IPS-18a (cell line): ENCODE data around the gene PIM2.

ENCODE experiments used
- H3K27ac ChIP-seq: one replicate; pipeline ENCODE4 v1.5.1; 2013; ENCODE audit warnings: low read length
- H3K27me3 ChIP-seq: one replicate; pipeline ENCODE4 v1.6.1; 2013; ENCODE audit warnings: mild to moderate bottlenecking, low read length; ENCODE audit not compliant: control insufficient read depth, insufficient read depth
- H3K36me3 ChIP-seq: one replicate; pipeline ENCODE4 v1.6.1; 2013; ENCODE audit warnings: low read depth, low read length; ENCODE audit not compliant: control insufficient read depth
- H3K4me1 ChIP-seq: one replicate; pipeline ENCODE4 v1.6.1; 2013; ENCODE audit warnings: low read depth, low read length; ENCODE audit not compliant: control insufficient read depth
- H3K4me3 ChIP-seq: one replicate; pipeline ENCODE4 v1.5.1; 2013; ENCODE audit warnings: low read length
- H3K9ac ChIP-seq: one replicate; pipeline ENCODE4 v1.6.1; 2013; ENCODE audit warnings: mild to moderate bottlenecking, low read length, moderate library complexity
- H3K9me3 ChIP-seq: one replicate; pipeline ENCODE4 v1.6.1; 2013; ENCODE audit warnings: low read depth, low read length; ENCODE audit not compliant: control insufficient read depth

The PIM2 gene

GRCh38 chrX:48933757-48934156, 14.9 kb upstream of the PIM2 start:
- no peak overlapping the region for H3K9ac ChIP-seq
- H3K4me3 ChIP-seq, result no peak overlapping the region
- no peaks in the 10 kb centered on the region for H3K27me3 ChIP-seq
- peaks cover 28% of the 10 kb centered on the region for H3K36me3 ChIP-seq
- peaks cover 9% of the 10 kb centered on the region for H3K4me1 ChIP-seq
- H3K9me3 ChIP-seq, result no peaks in the 10 kb centered on the region
- H3K27ac ChIP-seq, result no peak overlapping the region

DNA sequence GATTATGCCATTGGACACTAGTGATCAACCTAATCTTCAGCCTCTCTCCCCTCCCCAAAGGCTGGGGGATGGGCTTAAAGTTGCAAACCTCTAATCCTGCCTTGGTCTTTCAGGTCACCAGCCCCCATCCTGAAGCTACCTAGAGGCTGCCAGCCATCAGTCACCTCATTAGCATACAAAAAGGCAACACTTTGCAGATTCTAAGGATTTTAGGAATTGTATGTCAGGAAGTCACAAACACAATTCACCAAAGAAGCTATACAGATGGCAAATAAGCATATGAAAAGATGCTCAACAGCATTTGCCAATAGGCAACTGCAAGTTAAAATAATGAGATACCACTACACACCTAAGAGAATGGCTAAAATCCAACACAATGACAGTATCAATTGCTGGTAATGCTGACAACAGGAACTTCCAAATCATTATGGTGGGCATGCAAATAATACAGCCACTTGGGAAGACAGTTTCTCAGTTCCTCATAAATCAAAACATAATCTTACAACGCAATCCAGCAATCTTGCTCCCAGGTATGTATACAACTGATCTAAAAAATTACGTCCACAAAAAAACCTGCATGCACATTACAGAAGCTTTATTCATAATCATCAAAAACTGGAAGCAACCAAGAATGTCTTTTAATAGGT, 9.0 kb upstream of the PIM2 start:
- Histone ChIP-seq H3K4me3 (peak overlapping the region; percentile 40), H3K9me3 (no peaks in the 10 kb centered on the region), H3K9ac (peak overlapping the region; percentile 37), H3K27ac (peak overlapping the region; percentile 68), H3K4me1 (peaks cover 9% of the 10 kb centered on the region), H3K27me3 (no peaks in the 10 kb centered on the region), H3K36me3 (peaks cover 14% of the 10 kb centered on the region)

DNA sequence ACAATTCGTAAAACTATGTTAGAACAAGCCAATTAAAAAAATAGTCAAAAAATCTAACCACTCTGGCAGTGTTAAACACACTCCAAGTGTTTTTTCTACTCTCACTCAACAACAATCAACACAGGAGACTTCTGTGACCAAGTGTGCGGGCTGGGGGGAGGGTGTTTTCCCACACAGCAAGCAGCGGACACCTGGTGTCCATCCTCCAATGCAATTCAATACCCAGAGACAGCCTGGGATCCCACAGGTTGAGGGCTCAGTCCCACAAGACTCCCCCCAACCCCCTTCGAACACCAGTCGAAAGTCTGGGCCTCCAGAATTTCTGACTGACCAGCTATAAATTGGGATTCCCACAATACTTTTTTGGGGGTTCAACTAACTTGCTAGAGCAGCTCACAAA, 8.3 kb upstream of the PIM2 start:
- H3K4me3 ChIP-seq, result peak overlapping the region; percentile 40
- no peaks in the 10 kb centered on the region for H3K27me3 ChIP-seq
- no peaks in the 10 kb centered on the region for H3K9me3 ChIP-seq
- peaks cover 13% of the 10 kb centered on the region for H3K36me3 ChIP-seq
- peaks cover 9% of the 10 kb centered on the region for H3K4me1 ChIP-seq
- peak overlapping the region; percentile 57 for H3K27ac ChIP-seq
- peak overlapping the region; percentile 10 for H3K9ac ChIP-seq

DNA sequence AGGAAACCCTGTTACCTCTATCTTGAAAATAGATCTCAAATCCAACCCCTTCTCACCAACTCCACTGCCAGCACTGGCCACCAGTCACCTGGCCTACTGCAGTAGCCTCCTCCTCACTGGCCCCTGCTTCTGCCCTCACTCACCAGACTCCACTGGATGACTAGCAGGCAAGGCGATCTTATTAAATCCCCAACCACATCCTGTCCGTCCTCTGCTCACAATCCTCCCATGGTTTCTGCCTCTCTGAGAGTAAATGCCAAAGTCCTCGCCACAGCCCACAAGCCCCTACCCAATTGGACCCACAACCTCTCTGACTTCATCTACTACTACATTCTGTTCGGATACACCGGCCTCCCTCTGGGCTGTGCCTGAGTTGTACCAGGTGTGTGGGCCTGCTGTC, 5.4 kb upstream of the PIM2 start:
- Histone ChIP-seq H3K27me3 (no peaks in the 10 kb centered on the region), H3K4me1 (peaks cover 20% of the 10 kb centered on the region), H3K27ac (no peak overlapping the region)

DNA sequence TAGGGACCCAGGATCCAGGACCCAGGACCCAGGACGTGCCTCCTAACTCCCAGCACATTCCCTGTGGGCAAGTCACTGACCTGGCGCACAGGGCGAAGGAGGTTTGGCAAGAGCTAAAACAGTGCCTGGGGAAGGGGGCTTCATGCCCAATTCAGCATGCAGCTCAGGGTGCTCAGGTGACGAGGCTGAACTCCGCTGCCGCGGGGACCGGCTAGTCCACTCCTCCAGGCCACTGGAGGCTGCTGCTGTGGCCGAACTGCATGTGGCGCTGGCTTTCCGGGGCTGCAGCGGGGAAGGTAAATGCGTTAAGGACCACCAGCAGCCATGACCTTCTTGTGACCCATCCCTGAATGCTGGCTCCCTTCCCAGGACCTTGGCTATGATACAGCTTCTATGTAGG, 4.9 kb upstream of the PIM2 start:
- H3K4me3 ChIP-seq, result no peak overlapping the region
- H3K27ac ChIP-seq, result no peak overlapping the region
- H3K9me3 ChIP-seq, result no peaks in the 10 kb centered on the region
- peaks cover 20% of the 10 kb centered on the region for H3K4me1 ChIP-seq
- H3K9ac ChIP-seq, result no peak overlapping the region
- H3K27me3 ChIP-seq, result no peaks in the 10 kb centered on the region
- H3K36me3 ChIP-seq, result peaks cover 8% of the 10 kb centered on the region

More for the DNA sequence above, 5.4 kb upstream of the PIM2 start:
- no peak overlapping the region for H3K9ac ChIP-seq
- H3K4me3 ChIP-seq, result no peak overlapping the region
- H3K9me3 ChIP-seq, result no peaks in the 10 kb centered on the region
- peaks cover 8% of the 10 kb centered on the region for H3K36me3 ChIP-seq

DNA sequence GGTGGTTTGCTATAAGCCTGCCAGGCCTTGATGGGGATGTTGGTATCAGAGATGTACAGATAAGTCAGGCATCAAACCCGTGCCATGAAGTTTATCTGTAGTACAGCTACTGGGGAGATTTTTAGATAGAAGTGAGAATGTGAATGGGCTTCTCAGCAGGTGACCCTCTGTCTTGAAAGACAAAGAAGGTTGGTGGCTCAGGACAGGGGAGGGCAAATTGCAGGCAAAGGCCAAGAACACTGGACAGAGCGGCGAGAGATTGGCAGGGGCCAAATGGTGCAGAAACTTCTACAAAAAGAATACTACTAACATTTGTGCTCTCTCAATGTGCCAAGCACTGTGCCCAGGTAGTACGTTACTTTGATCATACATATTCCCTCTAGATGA, 1.9 kb upstream of the PIM2 start:
- Histone ChIP-seq H3K27me3 (no peaks in the 10 kb centered on the region), H3K9me3 (no peaks in the 10 kb centered on the region), H3K4me3 (peak overlapping the region; percentile 90), H3K27ac (no peak overlapping the region), H3K36me3 (peaks cover 14% of the 10 kb centered on the region), H3K4me1 (peaks cover 11% of the 10 kb centered on the region), H3K9ac (peak overlapping the region; percentile 13)

- H3K4me3 ChIP-seq, result peak overlapping the region; percentile 90
- peaks cover 11% of the 10 kb centered on the region for H3K4me1 ChIP-seq
- no peak overlapping the region for H3K27ac ChIP-seq
- H3K9me3 ChIP-seq, result no peaks in the 10 kb centered on the region
- peaks cover 13% of the 10 kb centered on the region for H3K36me3 ChIP-seq
- no peaks in the 10 kb centered on the region for H3K27me3 ChIP-seq
- H3K9ac ChIP-seq, result peak overlapping the region; percentile 75
Observed at GRCh38 chrX:48919947-48920717, 1.3 kb upstream of the PIM2 start.

- Histone ChIP-seq H3K9me3 (no peaks in the 10 kb centered on the region), H3K27me3 (no peaks in the 10 kb centered on the region), H3K27ac (peak overlapping the region; percentile 55), H3K9ac (peak overlapping the region; percentile 75), H3K36me3 (peaks cover 20% of the 10 kb centered on the region), H3K4me3 (peak overlapping the region; percentile 90), H3K4me1 (peaks cover 11% of the 10 kb centered on the region)
Observed at GRCh38 chrX:48919360-48919841, 577 bp upstream of the PIM2 start.

- H3K27ac ChIP-seq, result no peak overlapping the region
- H3K4me1 ChIP-seq, result peaks cover 11% of the 10 kb centered on the region
- H3K9me3 ChIP-seq, result no peaks in the 10 kb centered on the region
- peak overlapping the region; percentile 57 for H3K9ac ChIP-seq
- peaks cover 29% of the 10 kb centered on the region for H3K36me3 ChIP-seq
- H3K4me3 ChIP-seq, result peak overlapping the region; percentile 90
- no peaks in the 10 kb centered on the region for H3K27me3 ChIP-seq
Observed at GRCh38 chrX:48918301-48918642, 552 bp downstream of the PIM2 start.

DNA sequence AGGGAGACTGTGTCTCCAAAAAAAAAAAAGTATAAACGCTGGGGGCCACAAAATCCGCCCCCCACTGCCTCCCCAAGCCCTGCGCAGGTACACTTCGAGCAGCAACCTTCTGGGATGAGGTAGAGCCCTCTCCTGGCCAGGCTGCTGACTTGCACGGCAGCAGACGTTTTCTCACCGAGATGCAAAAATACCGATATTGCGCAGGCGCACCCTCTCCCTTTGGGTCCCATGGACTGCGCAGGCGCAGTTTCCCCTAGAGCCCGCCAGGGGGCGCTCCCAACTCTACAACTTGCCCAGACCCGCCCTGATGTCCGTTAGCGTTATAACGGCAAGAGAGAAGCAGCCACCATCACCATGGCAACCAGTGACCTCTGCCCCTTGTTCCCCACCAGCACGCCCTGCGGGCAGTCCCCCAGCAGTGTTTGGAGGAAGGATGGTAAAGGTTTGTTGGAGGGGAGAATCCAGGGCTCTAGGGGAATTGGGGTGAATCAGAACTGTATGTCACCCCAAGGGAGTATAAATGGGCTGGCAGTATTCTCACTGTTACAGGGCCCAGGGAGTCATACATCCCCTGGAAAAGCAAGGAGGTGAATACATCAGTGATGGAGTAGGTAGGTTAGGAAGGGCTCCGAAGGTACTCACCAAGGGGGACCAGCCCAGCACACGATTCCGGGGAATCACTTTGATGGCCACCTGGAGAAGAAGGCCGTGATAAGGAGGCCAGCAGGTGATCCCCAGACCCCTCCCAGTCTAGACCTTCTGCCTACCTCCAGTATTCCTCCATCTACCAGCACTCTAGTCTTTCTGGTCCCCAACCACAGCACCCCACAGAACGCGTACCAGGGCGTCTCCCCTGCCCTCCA, 1.5 kb downstream of the PIM2 start:
- H3K27ac ChIP-seq, result peak overlapping the region; percentile 38
- H3K9me3 ChIP-seq, result no peaks in the 10 kb centered on the region
- peak overlapping the region; percentile 90 for H3K4me3 ChIP-seq
- H3K4me1 ChIP-seq, result peaks cover 11% of the 10 kb centered on the region
- peaks cover 34% of the 10 kb centered on the region for H3K36me3 ChIP-seq
- H3K27me3 ChIP-seq, result no peaks in the 10 kb centered on the region
- peak overlapping the region; percentile 40 for H3K9ac ChIP-seq
